OCI-LY7 (cell line): Measurements from ENCODE around the gene HCN1. TPM values are rescaled to one million over a fixed set of nuclear protein-coding genes. Genes with fewer than 3 reads are reported as not detected.

Source experiments
- BruUV-seq: library from RNA; stranded (reverse); fragments of 400-500 nt; replicated peaks from 2 replicates; lab custom pipeline; 2021; lab: Mats Ljungman, UMichigan
- CTCF ChIA-PET: fragments of 300-600 bp; sonication (Branson Sonifier 250); formaldehyde crosslinking; loops from one replicate; lab custom pipeline; 2022; ENCODE audit warnings: antibody characterized with exemption; ENCODE audit not compliant: unreplicated experiment; lab: Charles Lee
- POLR2A ChIA-PET: fragments of 300-600 bp; sonication (Branson Sonifier 250); formaldehyde crosslinking; loops from one replicate; lab custom pipeline; 2022; ENCODE audit warnings: antibody characterized with exemption; lab: Charles Lee
- DNase-seq: peaks from one replicate; pipeline ENCODE4 v3.0.0-alpha.2; 2015; ENCODE audit warnings: low spot score
- H2AFZ ChIP-seq: fragments of 200-600 bp; sonication (generic), shearing (Covaris generic); 2 replicates; pipeline ENCODE4 v1.6.1; 2014; ENCODE audit warnings: mild to moderate bottlenecking, antibody characterized with exemption, low read length, moderate library complexity
- H3K27ac ChIP-seq: fragments of 200-600 bp; sonication (generic); 2 replicates; pipeline ENCODE4 v1.5.1; 2014; ENCODE audit warnings: mixed run types, low read depth, mild to moderate bottlenecking, moderate library complexity, low read length, inconsistent platforms; ENCODE audit not compliant: poor library complexity, severe bottlenecking
- H3K36me3 ChIP-seq: fragments of 200-600 bp; sonication (generic); 2 replicates; pipeline ENCODE4 v1.6.1; 2014; ENCODE audit warnings: mild to moderate bottlenecking, antibody characterized with exemption, low read length, moderate library complexity, mixed read lengths; ENCODE audit not compliant: insufficient read depth
- H3K4me1 ChIP-seq: fragments of 200-600 bp; sonication (generic); 2 replicates; pipeline ENCODE4 v1.5.1; 2014; ENCODE audit warnings: mild to moderate bottlenecking, low read length; ENCODE audit not compliant: insufficient read depth, poor library complexity, severe bottlenecking
- H3K4me2 ChIP-seq: fragments of 200-600 bp; sonication (generic); 2 replicates; pipeline ENCODE4 v1.6.1; 2014; ENCODE audit warnings: mild to moderate bottlenecking, low read length
- H3K4me3 ChIP-seq: fragments of 200-600 bp; sonication (generic); 2 replicates; pipeline ENCODE4 v1.5.1; 2014; ENCODE audit warnings: mild to moderate bottlenecking, low read depth, low read length; ENCODE audit not compliant: poor library complexity, severe bottlenecking
- H3K79me2 ChIP-seq: fragments of 200-600 bp; sonication (generic); 2 replicates; pipeline ENCODE4 v1.6.1; 2016; ENCODE audit warnings: low read depth, mild to moderate bottlenecking, low read length, moderate library complexity, mixed read lengths; ENCODE audit not compliant: insufficient read depth
- H3K9me2 ChIP-seq: fragments of 200-600 bp; sonication (generic); 2 replicates; pipeline ENCODE4 v1.6.1; 2016; ENCODE audit warnings: mild to moderate bottlenecking, low read length, mixed read lengths; ENCODE audit not compliant: insufficient read depth
- H3K9me3 ChIP-seq: fragments of 200-600 bp; sonication (generic); 2 replicates; pipeline ENCODE4 v1.6.1; 2014; ENCODE audit warnings: mild to moderate bottlenecking, mixed run types, low read length, mixed read lengths
- H4K20me1 ChIP-seq: fragments of 200-600 bp; sonication (generic); 2 replicates; pipeline ENCODE4 v1.6.1; 2014; ENCODE audit warnings: mild to moderate bottlenecking, antibody characterized with exemption, low read length, moderate library complexity, mixed read lengths; ENCODE audit not compliant: insufficient read depth
- EZH2phosphoT487 ChIP-seq: fragments of 200-600 bp; sonication (generic); IDR thresholded peaks from 2 replicates; pipeline ENCODE4 v1.6.1; 2018; ENCODE audit warnings: low read depth, borderline replicate concordance, mild to moderate bottlenecking, mixed run types, antibody characterized with exemption, low read length, moderate library complexity, mixed read lengths
- intact Hi-C: fragments of 100-400 bp; cut with micrococcal nuclease; formaldehyde crosslinking; loops from one replicate; pipeline ENCODE4 v1.10.0; 2022; ENCODE audit not compliant: unreplicated experiment
- total RNA-seq, 2 experiments: library from RNA; depleted of rRNA in 1 of 2; stranded (reverse); fragments of >200 nt in 1 of 2; shearing (Covaris generic) in 1 of 2; gene quantifications; 2 replicates each; pipeline ENCODE4 v1.2.3, GENCODE V29; 2014 to 2022
- TF ChIP-seq, protein P1 (sequence below): fragments of 200-600 bp; sonication (generic); conservative IDR thresholded peaks from 2 replicates; pipeline ENCODE4 v1.5.1; 2014; ENCODE audit warnings: mild to moderate bottlenecking, antibody characterized with exemption, low read length, moderate library complexity, mixed read lengths

HCN1 gene
- total RNA-seq, 2 experiments from 2014 or later, result not detected

DNA sequence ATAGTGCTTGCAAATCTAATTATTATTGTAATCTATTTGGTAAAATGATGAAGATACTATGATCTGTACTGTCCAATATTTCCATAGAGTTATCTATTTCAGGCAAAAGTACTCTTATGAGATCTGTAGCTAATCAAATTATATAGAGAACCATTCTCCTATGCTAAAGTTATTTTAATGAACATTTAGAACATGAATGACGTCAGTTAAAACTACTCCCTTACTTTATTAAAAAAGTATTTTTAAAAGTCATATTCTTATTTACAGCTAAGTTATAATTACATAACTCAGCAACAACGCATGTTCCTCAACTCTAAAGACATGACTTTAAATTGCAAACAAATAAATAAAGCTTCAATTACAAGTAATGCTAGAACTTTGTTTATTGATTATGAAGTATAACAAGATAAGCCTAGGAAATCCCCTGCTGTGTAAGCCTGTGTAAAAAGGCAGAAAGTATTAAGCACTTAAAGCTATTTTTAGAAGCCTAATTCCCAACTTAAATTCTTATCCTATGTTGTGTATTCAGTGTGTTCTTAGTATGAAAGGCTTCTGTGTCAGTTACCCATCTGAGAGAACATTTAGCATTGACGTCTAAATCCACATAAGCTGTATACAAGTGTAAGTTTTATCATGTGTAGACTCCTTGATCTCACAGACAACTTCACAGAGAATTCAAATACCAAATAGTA lies 285.7 kb downstream of the HCN1 start:
- no peaks in the 10 kb centered on the region for H3K4me1 ChIP-seq
- no peaks in the 10 kb centered on the region; the same call in 1 of the 2 replicates for H3K9me3 ChIP-seq
- POLR2A ChIA-PET, result no interaction called here
- CTCF ChIA-PET, result no interaction called here
- no peaks in the 10 kb centered on the region for H4K20me1 ChIP-seq
- intact Hi-C loops, result no loop called here
- no peaks in the 10 kb centered on the region for H3K36me3 ChIP-seq
- H3K27ac ChIP-seq, result no peak overlapping the region
- TF ChIP-seq, protein P1, sequence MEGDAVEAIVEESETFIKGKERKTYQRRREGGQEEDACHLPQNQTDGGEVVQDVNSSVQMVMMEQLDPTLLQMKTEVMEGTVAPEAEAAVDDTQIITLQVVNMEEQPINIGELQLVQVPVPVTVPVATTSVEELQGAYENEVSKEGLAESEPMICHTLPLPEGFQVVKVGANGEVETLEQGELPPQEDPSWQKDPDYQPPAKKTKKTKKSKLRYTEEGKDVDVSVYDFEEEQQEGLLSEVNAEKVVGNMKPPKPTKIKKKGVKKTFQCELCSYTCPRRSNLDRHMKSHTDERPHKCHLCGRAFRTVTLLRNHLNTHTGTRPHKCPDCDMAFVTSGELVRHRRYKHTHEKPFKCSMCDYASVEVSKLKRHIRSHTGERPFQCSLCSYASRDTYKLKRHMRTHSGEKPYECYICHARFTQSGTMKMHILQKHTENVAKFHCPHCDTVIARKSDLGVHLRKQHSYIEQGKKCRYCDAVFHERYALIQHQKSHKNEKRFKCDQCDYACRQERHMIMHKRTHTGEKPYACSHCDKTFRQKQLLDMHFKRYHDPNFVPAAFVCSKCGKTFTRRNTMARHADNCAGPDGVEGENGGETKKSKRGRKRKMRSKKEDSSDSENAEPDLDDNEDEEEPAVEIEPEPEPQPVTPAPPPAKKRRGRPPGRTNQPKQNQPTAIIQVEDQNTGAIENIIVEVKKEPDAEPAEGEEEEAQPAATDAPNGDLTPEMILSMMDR, result no peak
- TF ChIP-seq EZH2phosphoT487, result no peak
- BruUV-seq, result no TSS peak
- H3K4me3 ChIP-seq, result no peak overlapping the region
- no peak overlapping the region for H3K4me2 ChIP-seq
- no peaks in the 10 kb centered on the region for H3K79me2 ChIP-seq
- H3K9me2 ChIP-seq, result no peaks in the 10 kb centered on the region
- DNase-seq, result no peak
- H2AFZ ChIP-seq, result no peak overlapping the region

DNA sequence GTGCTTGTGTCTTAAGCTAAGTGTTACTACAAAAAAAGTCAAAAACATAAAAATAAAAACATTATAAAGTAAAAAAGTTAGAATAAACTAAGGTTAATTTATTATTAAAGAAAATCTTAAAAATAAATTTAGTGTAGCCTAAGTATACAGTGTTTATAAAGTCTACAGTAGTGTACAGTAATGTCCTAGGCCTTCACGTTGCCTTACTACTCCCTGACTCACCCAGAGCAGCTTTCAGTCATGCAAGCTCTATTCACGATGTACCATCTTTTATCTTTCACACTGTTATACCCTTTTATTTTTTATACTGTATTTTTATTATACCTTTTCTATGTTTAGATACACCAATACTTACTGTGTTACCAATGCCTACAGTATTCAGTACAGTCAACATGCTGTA lies 288.1 kb downstream of the HCN1 start:
- H4K20me1 ChIP-seq, result no peaks in the 10 kb centered on the region
- H3K4me2 ChIP-seq, result no peak overlapping the region
- POLR2A ChIA-PET, result interaction anchor here (1.8 kb wide), 1 partner anchor 11 kb away, joined by 4 read pairs; no protein-coding TSS in a partner anchor
- intact Hi-C loops, result no loop called here
- no peak overlapping the region for H3K4me3 ChIP-seq
- no peak overlapping the region for H3K27ac ChIP-seq
- H3K36me3 ChIP-seq, result no peaks in the 10 kb centered on the region
- H3K4me1 ChIP-seq, result no peaks in the 10 kb centered on the region
- H3K9me2 ChIP-seq, result no peaks in the 10 kb centered on the region
- TF ChIP-seq, protein P1, result no peak
- no peak for TF ChIP-seq EZH2phosphoT487
- BruUV-seq, result no TSS peak
- H3K79me2 ChIP-seq, result no peaks in the 10 kb centered on the region
- CTCF ChIA-PET, result no interaction called here
- H2AFZ ChIP-seq, result no peak overlapping the region
- H3K9me3 ChIP-seq, result no peaks in the 10 kb centered on the region; the same call in 1 of the 2 replicates
- DNase-seq, result no peak

DNA sequence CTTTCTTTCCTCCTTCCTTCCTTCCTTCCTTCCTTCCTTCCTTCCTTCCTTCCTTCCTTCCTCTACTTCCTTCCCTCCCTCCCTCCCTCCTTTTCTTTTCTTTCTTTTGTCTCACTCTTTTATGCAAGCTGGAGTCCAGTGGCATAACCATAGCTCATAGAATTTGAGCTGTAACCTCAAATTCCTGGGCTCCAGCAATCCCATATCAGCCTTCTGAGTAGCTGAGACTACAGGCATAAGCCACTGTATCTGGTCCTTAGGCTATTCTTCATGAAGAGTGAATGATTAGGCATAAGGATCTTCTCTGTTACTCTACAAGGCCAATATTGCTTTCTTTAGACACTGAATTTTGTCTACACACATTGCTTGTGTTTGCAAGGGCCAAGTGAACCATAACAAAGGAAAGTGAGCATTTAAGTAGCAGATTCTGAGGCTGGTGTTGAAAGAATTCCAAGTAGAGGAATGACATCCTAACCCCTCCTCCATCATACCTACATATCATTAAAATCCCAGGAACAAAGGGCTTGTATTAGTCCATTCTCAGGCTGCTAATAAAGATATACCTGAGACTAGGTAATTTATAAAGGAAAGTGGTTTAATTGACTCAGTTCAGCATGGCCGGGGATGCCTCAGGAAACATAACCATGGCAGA lies 293.2 kb downstream of the HCN1 start:
- TF ChIP-seq, protein P1, result no peak
- TF ChIP-seq EZH2phosphoT487, result no peak
- H3K4me1 ChIP-seq, result no peaks in the 10 kb centered on the region
- no peaks in the 10 kb centered on the region for H3K79me2 ChIP-seq
- H3K36me3 ChIP-seq, result no peaks in the 10 kb centered on the region
- POLR2A ChIA-PET, result no interaction called here
- no peaks in the 10 kb centered on the region for H3K9me2 ChIP-seq
- CTCF ChIA-PET, result no interaction called here
- H3K4me3 ChIP-seq, result no peak overlapping the region
- no peak overlapping the region for H3K4me2 ChIP-seq
- H2AFZ ChIP-seq, result no peak overlapping the region
- DNase-seq, result no peak
- no TSS peak for BruUV-seq
- intact Hi-C loops, result no loop called here
- H3K27ac ChIP-seq, result no peak overlapping the region
- H4K20me1 ChIP-seq, result no peaks in the 10 kb centered on the region
- H3K9me3 ChIP-seq, result no peaks in the 10 kb centered on the region
